ENCODE data around the gene GRM3. TPM values are rescaled to one million over a fixed set of nuclear protein-coding genes. Genes with fewer than 3 reads are reported as not detected.

The GRM3 gene
- total and polyA plus RNA-seq, 2 donors, result 0.21 TPM; not detected in 1

DNA sequence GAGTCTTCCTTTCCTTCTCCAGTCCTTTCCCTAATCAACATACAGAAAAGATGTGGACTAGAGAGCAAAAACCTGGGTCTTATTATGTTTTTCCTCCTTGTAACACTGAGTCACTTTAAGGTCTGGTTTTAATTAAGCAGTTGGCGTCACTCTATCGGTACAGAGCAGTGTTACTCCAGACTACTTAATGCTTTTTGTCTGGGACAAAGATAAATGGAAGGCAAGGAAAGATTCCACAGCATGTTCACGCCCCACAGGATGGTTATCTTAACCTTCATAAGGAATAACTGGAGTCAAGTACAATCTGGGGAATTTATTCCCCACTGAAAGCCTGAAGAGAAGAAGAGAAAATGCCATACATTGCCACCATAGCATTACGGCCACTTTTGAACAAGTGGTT lies 270.0 kb downstream of the GRM3 start:
- no peak overlapping the region for H3K27ac ChIP-seq (ENCODE audit: low read depth)
- H3K4me1 ChIP-seq (ENCODE audit: insufficient read depth), result no peaks in the 10 kb centered on the region
- DNase-seq (ENCODE audit: extremely low spot score), result no peak
- 39% methylated on average over 4 of the region's 4 CpGs for WGBS
- H3K4me3 ChIP-seq (ENCODE audit: low read depth, low read length), result no peak overlapping the region
- no peaks in the 10 kb centered on the region for H3K36me3 ChIP-seq (ENCODE audit: insufficient read depth)
